PFSK-1 (cell line): ENCODE results near the gene YIPF5.

Experiments
- FOXP2 ChIP-seq: optimal IDR thresholded peaks from 2 replicates; pipeline ENCODE3; 2011; ENCODE audit warnings: borderline replicate concordance, control low read depth, inconsistent platforms; ENCODE audit not compliant: insufficient read depth; ENCODE audit errors: extremely low read length, extremely low read depth
- POLR2AphosphoS5 ChIP-seq: IDR thresholded peaks from 2 replicates; pipeline ENCODE4 v1.6.1; 2012; ENCODE audit warnings: low read depth, mild to moderate bottlenecking, control low read depth, low read length, moderate library complexity
- SIN3A ChIP-seq: IDR thresholded peaks from 2 replicates; pipeline ENCODE4 v1.6.1; 2012; ENCODE audit warnings: mild to moderate bottlenecking, low read length, moderate library complexity, borderline replicate concordance; ENCODE audit not compliant: insufficient read depth
- TAF1 ChIP-seq: IDR thresholded peaks from 2 replicates; pipeline ENCODE4 v1.6.1; 2012; ENCODE audit warnings: low read length, control low read depth, borderline replicate concordance; ENCODE audit not compliant: insufficient read depth
- TF ChIP-seq, protein P1 (sequence below), 2 experiments: IDR thresholded peaks; 2 replicates each; pipeline versions ENCODE4 v1.6.1 to v1.8.0; 2011 to 2012; ENCODE audit warnings: low read depth in 2 of 2, low read length in 2 of 2, control low read depth in 1 of 2, inconsistent platforms in 1 of 2, mild to moderate bottlenecking in 1 of 2, moderate library complexity in 1 of 2; ENCODE audit not compliant: insufficient read depth in 1 of 2

DNA sequence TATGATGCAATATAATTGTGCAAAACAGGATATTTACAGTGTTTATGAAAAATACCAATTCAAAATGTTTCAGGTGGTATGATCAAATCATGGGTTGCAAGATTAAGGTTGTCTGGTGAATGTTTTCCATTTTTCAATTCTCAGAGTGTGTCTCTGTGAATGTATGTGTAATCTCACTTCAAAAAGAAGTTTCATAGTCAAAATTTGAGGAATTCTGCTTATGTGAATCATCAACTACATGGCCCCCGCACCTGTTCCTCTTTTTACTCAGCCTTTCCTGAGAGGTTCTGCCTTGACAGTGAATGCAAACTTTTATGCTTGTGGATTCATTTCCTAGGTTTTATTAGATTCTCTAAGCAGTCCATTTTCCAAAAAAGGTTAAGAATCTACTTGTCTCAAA, 32.3 kb upstream of the YIPF5 start:
- no peak for TF ChIP-seq POLR2AphosphoS5
- no peak for TF ChIP-seq SIN3A
- no peak for TF ChIP-seq TAF1
- TF ChIP-seq, protein P1, sequence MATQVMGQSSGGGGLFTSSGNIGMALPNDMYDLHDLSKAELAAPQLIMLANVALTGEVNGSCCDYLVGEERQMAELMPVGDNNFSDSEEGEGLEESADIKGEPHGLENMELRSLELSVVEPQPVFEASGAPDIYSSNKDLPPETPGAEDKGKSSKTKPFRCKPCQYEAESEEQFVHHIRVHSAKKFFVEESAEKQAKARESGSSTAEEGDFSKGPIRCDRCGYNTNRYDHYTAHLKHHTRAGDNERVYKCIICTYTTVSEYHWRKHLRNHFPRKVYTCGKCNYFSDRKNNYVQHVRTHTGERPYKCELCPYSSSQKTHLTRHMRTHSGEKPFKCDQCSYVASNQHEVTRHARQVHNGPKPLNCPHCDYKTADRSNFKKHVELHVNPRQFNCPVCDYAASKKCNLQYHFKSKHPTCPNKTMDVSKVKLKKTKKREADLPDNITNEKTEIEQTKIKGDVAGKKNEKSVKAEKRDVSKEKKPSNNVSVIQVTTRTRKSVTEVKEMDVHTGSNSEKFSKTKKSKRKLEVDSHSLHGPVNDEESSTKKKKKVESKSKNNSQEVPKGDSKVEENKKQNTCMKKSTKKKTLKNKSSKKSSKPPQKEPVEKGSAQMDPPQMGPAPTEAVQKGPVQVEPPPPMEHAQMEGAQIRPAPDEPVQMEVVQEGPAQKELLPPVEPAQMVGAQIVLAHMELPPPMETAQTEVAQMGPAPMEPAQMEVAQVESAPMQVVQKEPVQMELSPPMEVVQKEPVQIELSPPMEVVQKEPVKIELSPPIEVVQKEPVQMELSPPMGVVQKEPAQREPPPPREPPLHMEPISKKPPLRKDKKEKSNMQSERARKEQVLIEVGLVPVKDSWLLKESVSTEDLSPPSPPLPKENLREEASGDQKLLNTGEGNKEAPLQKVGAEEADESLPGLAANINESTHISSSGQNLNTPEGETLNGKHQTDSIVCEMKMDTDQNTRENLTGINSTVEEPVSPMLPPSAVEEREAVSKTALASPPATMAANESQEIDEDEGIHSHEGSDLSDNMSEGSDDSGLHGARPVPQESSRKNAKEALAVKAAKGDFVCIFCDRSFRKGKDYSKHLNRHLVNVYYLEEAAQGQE (IDR thresholded peaks at IDR 0.05; ENCODE audit: insufficient read depth in 1 of 2, low read depth in 2 of 2, low read length in 2 of 2) = no peak
- no peak for TF ChIP-seq FOXP2
